Fibroblast of the conjunctiva (primary cell): ENCODE results near the gene SH3RF3.

Experiments used
- DNase-seq: peaks from one replicate; pipeline ENCODE4 v3.0.0-alpha.2; 2010; ENCODE audit warnings: low read depth

The SH3RF3 gene

GRCh38 chr2:109203246-109204011, 74.4 kb downstream of the SH3RF3 start:
- no peak for DNase-seq

- no peak for DNase-seq
These were observed 75.4 kb downstream of the SH3RF3 start for GRCh38 chr2:109204412-109204811.

- no peak for DNase-seq
These were observed 76.4 kb downstream of the SH3RF3 start for GRCh38 chr2:109205447-109205846.

- DNase-seq, result no peak
These were observed 77.7 kb downstream of the SH3RF3 start for GRCh38 chr2:109206569-109207146.

- DNase-seq, result no peak
These were observed 78.2 kb downstream of the SH3RF3 start for GRCh38 chr2:109207176-109207575.

GRCh38 chr2:109208071-109208950, 79.3 kb downstream of the SH3RF3 start:
- DNase-seq, result no peak

GRCh38 chr2:109208951-109209335, 79.9 kb downstream of the SH3RF3 start:
- DNase-seq, result no peak

GRCh38 chr2:109209412-109209811, 80.4 kb downstream of the SH3RF3 start:
- DNase-seq, result no peak

GRCh38 chr2:109209941-109210340, 80.9 kb downstream of the SH3RF3 start:
- no peak for DNase-seq

GRCh38 chr2:109210431-109211200, 81.6 kb downstream of the SH3RF3 start:
- no peak for DNase-seq

- no peak for DNase-seq
These were observed 82.3 kb downstream of the SH3RF3 start for GRCh38 chr2:109211315-109211714.

- DNase-seq, result no peak
These were observed 84.0 kb downstream of the SH3RF3 start for GRCh38 chr2:109212836-109213563.

- peak; percentile 22 for DNase-seq
These were observed 84.8 kb downstream of the SH3RF3 start for GRCh38 chr2:109213646-109214433.

GRCh38 chr2:109214651-109215371, 85.8 kb downstream of the SH3RF3 start:
- no peak for DNase-seq

GRCh38 chr2:109215866-109216265, 86.9 kb downstream of the SH3RF3 start:
- no peak for DNase-seq

- no peak for DNase-seq
These were observed 87.3 kb downstream of the SH3RF3 start for GRCh38 chr2:109216332-109216731.

GRCh38 chr2:109217362-109218086, 88.5 kb downstream of the SH3RF3 start:
- no peak for DNase-seq

GRCh38 chr2:109218087-109218791, 89.2 kb downstream of the SH3RF3 start:
- no peak for DNase-seq

- no peak for DNase-seq
These were observed 89.8 kb downstream of the SH3RF3 start for GRCh38 chr2:109218792-109219126.
